GM12864 (cell line): ENCODE measurements around the gene MPPED1.

Source experiments
- DNase-seq: peaks from one replicate; pipeline ENCODE4 v3.0.0-alpha.2; 2011; ENCODE audit warnings: low read depth
- H3K4me3 ChIP-seq: 2 replicates; pipeline ENCODE4 v1.5.1; 2011; ENCODE audit warnings: mild to moderate bottlenecking, low read depth, low read length, control low read depth
- TF ChIP-seq, protein P1 (sequence below): IDR thresholded peaks from 2 replicates; pipeline ENCODE4 v1.5.1; 2011; ENCODE audit warnings: low read depth, mild to moderate bottlenecking, moderate library complexity, low read length, control low read depth, inconsistent platforms; ENCODE audit errors: missing control alignments

MPPED1 gene

GRCh38 chr22:43540529-43540923 lies 128.7 kb downstream of the MPPED1 start:
- TF ChIP-seq, protein P1, sequence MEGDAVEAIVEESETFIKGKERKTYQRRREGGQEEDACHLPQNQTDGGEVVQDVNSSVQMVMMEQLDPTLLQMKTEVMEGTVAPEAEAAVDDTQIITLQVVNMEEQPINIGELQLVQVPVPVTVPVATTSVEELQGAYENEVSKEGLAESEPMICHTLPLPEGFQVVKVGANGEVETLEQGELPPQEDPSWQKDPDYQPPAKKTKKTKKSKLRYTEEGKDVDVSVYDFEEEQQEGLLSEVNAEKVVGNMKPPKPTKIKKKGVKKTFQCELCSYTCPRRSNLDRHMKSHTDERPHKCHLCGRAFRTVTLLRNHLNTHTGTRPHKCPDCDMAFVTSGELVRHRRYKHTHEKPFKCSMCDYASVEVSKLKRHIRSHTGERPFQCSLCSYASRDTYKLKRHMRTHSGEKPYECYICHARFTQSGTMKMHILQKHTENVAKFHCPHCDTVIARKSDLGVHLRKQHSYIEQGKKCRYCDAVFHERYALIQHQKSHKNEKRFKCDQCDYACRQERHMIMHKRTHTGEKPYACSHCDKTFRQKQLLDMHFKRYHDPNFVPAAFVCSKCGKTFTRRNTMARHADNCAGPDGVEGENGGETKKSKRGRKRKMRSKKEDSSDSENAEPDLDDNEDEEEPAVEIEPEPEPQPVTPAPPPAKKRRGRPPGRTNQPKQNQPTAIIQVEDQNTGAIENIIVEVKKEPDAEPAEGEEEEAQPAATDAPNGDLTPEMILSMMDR = no peak
- H3K4me3 ChIP-seq = no peak overlapping the region
- no peak for DNase-seq

DNA sequence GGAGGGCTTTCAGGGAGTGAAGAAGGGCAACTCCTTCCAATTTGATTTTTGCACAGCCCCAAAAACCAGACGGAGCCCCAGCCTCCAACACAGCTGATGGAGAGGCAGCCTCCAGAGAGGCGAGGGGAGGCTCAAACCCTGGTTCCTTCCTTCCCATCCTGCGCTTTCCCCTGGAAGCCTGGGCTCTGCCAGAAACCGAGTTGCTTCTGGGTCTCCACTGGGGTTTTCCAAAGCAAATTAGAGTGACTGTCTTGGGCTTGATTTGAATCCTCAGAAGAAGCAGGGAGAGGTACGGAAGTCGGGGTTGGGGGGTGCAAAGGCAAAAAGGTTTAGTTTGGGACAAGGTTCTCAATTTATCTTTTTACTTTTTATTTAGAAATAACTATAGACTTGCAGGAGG lies 129.2 kb downstream of the MPPED1 start:
- DNase-seq = no peak
- no peak overlapping the region for H3K4me3 ChIP-seq
- TF ChIP-seq, protein P1 = no peak

GRCh38 chr22:43541462-43542407 lies 129.9 kb downstream of the MPPED1 start:
- TF ChIP-seq, protein P1 = no peak
- H3K4me3 ChIP-seq = no peak overlapping the region
- no peak for DNase-seq

DNA sequence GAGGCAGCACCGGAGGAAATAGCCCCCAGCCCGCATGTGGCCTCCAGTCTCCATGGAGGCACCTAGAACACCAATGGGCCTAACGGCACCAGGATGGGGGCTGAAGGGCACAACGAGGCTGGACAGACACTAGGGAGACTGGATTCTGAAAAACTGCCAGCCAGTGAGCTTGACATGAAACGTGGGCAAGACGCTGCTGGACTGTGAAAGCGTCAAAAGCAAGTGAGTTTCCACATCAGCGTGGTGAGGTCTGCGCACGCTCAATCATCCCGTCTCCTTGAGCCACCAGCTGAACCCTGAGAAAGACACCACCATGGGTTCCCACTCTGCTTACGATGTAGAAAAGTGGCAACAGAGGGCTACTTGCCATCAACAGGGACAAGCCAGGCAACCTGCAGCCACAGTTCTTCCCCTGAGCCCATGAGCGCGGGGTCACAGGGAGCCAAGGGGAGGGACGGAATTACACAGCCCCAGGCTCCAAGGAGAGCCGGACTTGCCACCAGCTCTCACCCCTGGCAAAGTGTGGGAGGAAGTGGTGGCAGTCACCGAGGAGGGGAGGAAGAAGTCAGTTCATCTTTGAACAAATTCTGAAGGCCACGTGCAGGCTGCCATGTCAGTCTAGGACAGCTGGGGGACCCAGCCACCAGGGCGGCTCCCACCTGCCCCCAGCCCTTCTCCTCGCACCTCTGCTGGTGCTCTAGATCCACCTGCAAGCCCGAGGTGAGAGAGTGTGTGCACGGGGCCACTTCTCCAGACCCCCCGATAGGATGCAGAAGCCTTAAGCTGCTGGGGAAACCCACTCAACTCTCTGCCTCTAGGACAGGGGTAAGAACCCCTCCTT lies 131.1 kb downstream of the MPPED1 start:
- DNase-seq = no peak
- H3K4me3 ChIP-seq = no peak overlapping the region

GRCh38 chr22:43543522-43544288 lies 131.9 kb downstream of the MPPED1 start:
- no peak for DNase-seq
- H3K4me3 ChIP-seq = no peak overlapping the region
- TF ChIP-seq, protein P1 = no peak

More for the DNA sequence above, 131.1 kb downstream of the MPPED1 start:
- TF ChIP-seq, protein P1 = no peak

GRCh38 chr22:43544289-43544673 lies 132.5 kb downstream of the MPPED1 start:
- no peak for DNase-seq
- H3K4me3 ChIP-seq = no peak overlapping the region
- TF ChIP-seq, protein P1 = no peak
